GM12872 (cell line): ENCODE data around the gene ADCY5.

Source experiments
- CTCF ChIP-seq: IDR thresholded peaks from 3 replicates; pipeline ENCODE4 v1.5.1; 2011; ENCODE audit warnings: low read depth, mild to moderate bottlenecking, low read length, moderate library complexity; ENCODE audit not compliant: insufficient read depth

The ADCY5 gene

GRCh38 chr3:123295171-123295900 lies 153.6 kb downstream of the ADCY5 start:
- no peak for TF ChIP-seq CTCF

GRCh38 chr3:123294296-123294938 lies 154.5 kb downstream of the ADCY5 start:
- TF ChIP-seq CTCF: no peak

- no peak for TF ChIP-seq CTCF
Observed at GRCh38 chr3:123292321-123293310, 156.3 kb downstream of the ADCY5 start.

GRCh38 chr3:123291404-123291803 lies 157.5 kb downstream of the ADCY5 start:
- TF ChIP-seq CTCF: no peak

- no peak for TF ChIP-seq CTCF
Observed at GRCh38 chr3:123290962-123291361, 157.9 kb downstream of the ADCY5 start.

- no peak for TF ChIP-seq CTCF
Observed at GRCh38 chr3:123290107-123290930, 158.6 kb downstream of the ADCY5 start.
